T-helper 17 cell (primary cell): ENCODE measurements around the gene KRT38. TPM values are rescaled to one million over a fixed set of nuclear protein-coding genes. Genes with fewer than 3 reads are reported as not detected.

Source experiments
- ATAC-seq: fragments of 150-1000 bp; cut with Tn5 transposase; 2 replicates; pipeline ENCODE4 v1.10.0; 2021; ENCODE audit warnings: mild to moderate bottlenecking, moderate library complexity
- DNase-seq, 3 donors: peaks; one replicate each; pipeline versions ENCODE4 v3.0.0 to v3.0.0-alpha.2; 2020 to 2021
- H3K9me3 ChIP-seq: one replicate; pipeline ENCODE4 v1.7.0; 2013; ENCODE audit warnings: low read length, mild to moderate bottlenecking; ENCODE audit not compliant: control insufficient read depth, poor library complexity, severe bottlenecking
- H3K27ac Mint-ChIP-seq: one replicate; pipeline ENCODE4 v1.8.0; 2022; ENCODE audit warnings: mild to moderate bottlenecking, moderate library complexity, mixed read lengths
- H3K27me3 Mint-ChIP-seq: one replicate; pipeline ENCODE4 v1.8.0; 2022; ENCODE audit warnings: mixed read lengths
- H3K36me3 Mint-ChIP-seq: one replicate; pipeline ENCODE4 v1.8.0; 2022; ENCODE audit warnings: low read depth, mixed read lengths
- H3K4me1 Mint-ChIP-seq: one replicate; pipeline ENCODE4 v1.8.0; 2022; ENCODE audit warnings: mild to moderate bottlenecking, mixed read lengths
- H3K4me3 Mint-ChIP-seq: one replicate; pipeline ENCODE4 v1.8.0; 2022; ENCODE audit warnings: mild to moderate bottlenecking, moderate library complexity, mixed read lengths
- total RNA-seq, 4 donors: library from RNA in 2 of 4; stranded (reverse) in 2 of 4; gene quantifications; one replicate each; pipeline ENCODE4 v1.2.3 and lab custom pipeline; 2022 to 2026

KRT38 gene
- total RNA-seq (not detected), total RNA-seq (lab: John Stamatoyannopoulos, UW) (0 reads per million in 2 donors)

- H3K9me3 ChIP-seq, result no peaks in the 10 kb centered on the region
- Mint-ChIP-seq H3K4me3 (no peak within 1 kb of the TSS), H3K36me3 (no peaks in the 10 kb centered on the region), H3K27me3 (peaks cover 31% of the 10 kb centered on the region), H3K27ac (no peak within 1 kb of the TSS), H3K4me1 (peaks cover 2% of the 10 kb centered on the region)
- no peak for ATAC-seq
- DNase-seq, result no peak
Measured at GRCh38 chr17:41440531-41441033, at the start of gene KRT38. KRT38 (minus strand) TSS chr17:41440983; CDS start chr17:41440921, 62 bp downstream.

- peak within 1 kb of the TSS; percentile 41 for H3K4me3 Mint-ChIP-seq
- no peak for DNase-seq
- peaks cover 20% of the 10 kb centered on the region for H3K4me1 Mint-ChIP-seq
- H3K36me3 Mint-ChIP-seq, result no peaks in the 10 kb centered on the region
- ATAC-seq, result no peak
- H3K27ac Mint-ChIP-seq, result peak within 1 kb of the TSS; percentile 59
- no peaks in the 10 kb centered on the region for H3K9me3 ChIP-seq
- peaks cover 9% of the 10 kb centered on the region for H3K27me3 Mint-ChIP-seq
Measured at GRCh38 chr17:41489531-41489930, 48.7 kb upstream of the KRT38 start, which contains the start of gene KRT36. KRT36 (minus strand) TSS chr17:41489910; CDS start chr17:41489864, 46 bp downstream.

DNA sequence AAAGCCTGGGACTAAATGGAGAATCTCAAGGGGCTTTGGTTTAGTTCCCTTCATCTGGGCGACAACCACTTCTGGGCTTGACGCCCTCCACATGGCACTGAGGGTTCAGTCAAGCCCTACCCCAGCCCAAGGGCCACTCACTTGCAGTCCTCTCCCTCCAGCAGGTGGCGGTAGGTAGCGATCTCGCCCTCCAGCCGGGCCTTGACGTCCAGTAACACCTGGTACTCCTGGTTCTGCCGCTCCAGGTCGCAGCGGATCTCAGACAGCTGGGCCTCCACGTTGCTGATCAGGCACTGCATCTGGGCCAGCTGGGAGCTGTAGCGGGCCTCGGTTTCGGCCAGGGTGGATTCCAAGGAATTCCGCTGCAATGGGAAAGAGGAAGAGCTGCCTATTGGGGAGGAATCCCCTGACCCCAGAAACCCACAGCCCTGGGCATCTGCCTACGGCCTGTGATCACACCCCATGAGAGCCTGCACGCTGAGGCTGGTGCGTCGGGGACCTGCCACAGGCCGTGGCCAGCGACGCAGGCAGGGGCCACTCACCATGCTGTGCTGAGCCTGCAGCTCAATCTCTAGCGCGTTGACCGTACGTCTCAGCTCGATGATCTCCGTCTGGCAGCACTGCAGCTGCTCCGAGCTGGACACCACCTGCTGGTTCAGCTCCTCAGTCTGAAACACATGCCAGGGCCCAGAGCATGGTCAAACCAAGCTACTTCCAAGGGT, 46.2 kb upstream of the KRT38 start:
- Mint-ChIP-seq H3K4me3 (no peak overlapping the region), H3K36me3 (no peaks in the 10 kb centered on the region), H3K4me1 (peaks cover 16% of the 10 kb centered on the region), H3K27ac (no peak overlapping the region), H3K27me3 (peaks cover 18% of the 10 kb centered on the region)
- ATAC-seq (no peak), DNase-seq (no peak)
- H3K9me3 ChIP-seq, result no peaks in the 10 kb centered on the region

DNA sequence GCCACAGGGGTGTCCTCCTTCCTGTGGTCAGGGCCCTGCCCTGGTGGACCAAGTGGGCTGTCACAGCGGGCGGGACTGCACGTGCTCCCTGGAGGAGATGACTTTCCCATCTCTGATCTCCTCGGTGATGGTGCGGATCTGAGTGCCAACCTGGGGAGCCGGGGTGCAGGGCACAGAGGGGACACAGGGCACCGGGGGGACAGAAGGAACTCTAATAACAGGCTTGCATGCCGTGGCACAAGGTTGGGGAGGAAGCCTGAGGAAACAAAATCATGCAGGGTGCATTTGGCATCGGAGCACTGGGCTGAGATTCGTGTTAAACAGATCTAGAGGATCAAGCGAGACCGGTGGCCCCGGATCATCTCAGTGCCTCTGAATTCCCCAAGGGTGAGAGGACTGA, 45.5 kb upstream of the KRT38 start:
- Mint-ChIP-seq H3K4me3 (no peak overlapping the region), H3K27ac (no peak overlapping the region), H3K36me3 (no peaks in the 10 kb centered on the region), H3K4me1 (peaks cover 16% of the 10 kb centered on the region), H3K27me3 (peaks cover 18% of the 10 kb centered on the region)
- ATAC-seq (no peak), DNase-seq (no peak)
- no peaks in the 10 kb centered on the region for H3K9me3 ChIP-seq

- H3K27ac Mint-ChIP-seq, result no peak overlapping the region
- peaks cover 18% of the 10 kb centered on the region for H3K27me3 Mint-ChIP-seq
- no peaks in the 10 kb centered on the region for H3K9me3 ChIP-seq
- peaks cover 9% of the 10 kb centered on the region for H3K4me1 Mint-ChIP-seq
- no peak for DNase-seq
- no peak overlapping the region for H3K4me3 Mint-ChIP-seq
- no peak for ATAC-seq
- H3K36me3 Mint-ChIP-seq, result no peaks in the 10 kb centered on the region
Measured at GRCh38 chr17:41484920-41485904, 44.4 kb upstream of the KRT38 start.

- ATAC-seq, result no peak
- Mint-ChIP-seq H3K27me3 (peaks cover 18% of the 10 kb centered on the region), H3K4me1 (peaks cover 3% of the 10 kb centered on the region), H3K27ac (peak overlapping the region; percentile 74), H3K36me3 (no peaks in the 10 kb centered on the region), H3K4me3 (no peak overlapping the region)
- no peaks in the 10 kb centered on the region for H3K9me3 ChIP-seq
- DNase-seq, result no peak
Measured at GRCh38 chr17:41483991-41484826, 43.4 kb upstream of the KRT38 start.

DNA sequence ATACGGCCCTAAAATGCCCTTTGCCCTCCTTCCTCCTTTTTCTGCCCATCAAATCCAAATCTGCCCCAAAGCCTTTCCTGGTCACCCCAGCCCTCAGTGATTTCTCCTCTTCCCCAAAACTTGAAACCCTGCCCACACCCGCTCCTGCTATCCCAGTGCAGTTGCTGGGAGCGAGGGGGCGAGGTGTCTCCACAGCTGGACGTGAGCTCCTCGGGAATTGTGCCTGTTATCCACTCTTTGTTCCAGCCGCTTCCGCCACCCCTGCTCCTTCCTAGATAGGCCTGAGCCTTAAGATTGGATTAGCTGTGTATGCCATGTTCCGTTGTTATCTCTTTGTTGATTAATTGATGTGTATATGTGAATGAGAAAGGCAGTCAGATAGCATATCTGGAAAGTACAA, 42.7 kb upstream of the KRT38 start:
- ATAC-seq, result no peak
- H3K9me3 ChIP-seq, result no peaks in the 10 kb centered on the region
- Mint-ChIP-seq H3K4me1 (peaks cover 5% of the 10 kb centered on the region), H3K27ac (peak overlapping the region; percentile 74), H3K27me3 (peaks cover 18% of the 10 kb centered on the region), H3K4me3 (no peak overlapping the region), H3K36me3 (no peaks in the 10 kb centered on the region)
- no peak for DNase-seq

- Mint-ChIP-seq H3K36me3 (no peaks in the 10 kb centered on the region), H3K4me1 (peaks cover 5% of the 10 kb centered on the region), H3K4me3 (no peak within 1 kb of the TSS), H3K27ac (peak within 1 kb of the TSS; percentile 51), H3K27me3 (peaks cover 14% of the 10 kb centered on the region)
- H3K9me3 ChIP-seq, result no peaks in the 10 kb centered on the region
- DNase-seq, result no peak
- no peak for ATAC-seq
Measured at GRCh38 chr17:41481036-41481435, 40.3 kb upstream of the KRT38 start, which contains the start of gene KRT35. KRT35 (minus strand) TSS chr17:41481151; CDS start chr17:41481097, 54 bp downstream.

- no peaks in the 10 kb centered on the region for H3K9me3 ChIP-seq
- no peaks in the 10 kb centered on the region for H3K36me3 Mint-ChIP-seq
- no peak for ATAC-seq
- peaks cover 5% of the 10 kb centered on the region for H3K4me1 Mint-ChIP-seq
- no peak overlapping the region for H3K27ac Mint-ChIP-seq
- H3K4me3 Mint-ChIP-seq, result no peak overlapping the region
- DNase-seq, result no peak
- H3K27me3 Mint-ChIP-seq, result peaks cover 13% of the 10 kb centered on the region
Measured at GRCh38 chr17:41480581-41480980, 39.8 kb upstream of the KRT38 start.

DNA sequence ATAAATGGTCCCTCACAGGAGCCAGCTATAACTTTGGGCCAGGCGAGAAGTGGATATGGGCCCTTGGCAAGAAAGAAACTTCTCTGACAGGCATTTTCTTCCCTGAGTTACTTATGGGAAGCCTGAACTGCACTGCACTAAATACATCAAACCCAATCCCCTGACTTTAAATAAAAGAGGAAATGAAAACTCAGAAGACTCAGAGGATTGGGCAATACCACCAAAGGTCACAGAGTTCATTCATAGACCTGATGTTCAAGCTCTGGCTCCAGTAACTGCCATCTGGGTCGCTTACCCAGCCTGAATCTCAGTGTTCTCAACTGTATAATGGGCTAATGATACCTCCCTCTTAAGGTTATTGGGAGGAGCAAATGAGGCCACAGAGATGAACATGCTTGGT, 39.4 kb upstream of the KRT38 start:
- peaks cover 5% of the 10 kb centered on the region for H3K4me1 Mint-ChIP-seq
- no peak for ATAC-seq
- no peak overlapping the region for H3K4me3 Mint-ChIP-seq
- H3K27ac Mint-ChIP-seq, result no peak overlapping the region
- H3K9me3 ChIP-seq, result no peaks in the 10 kb centered on the region
- DNase-seq, result no peak
- H3K27me3 Mint-ChIP-seq, result peaks cover 13% of the 10 kb centered on the region
- no peaks in the 10 kb centered on the region for H3K36me3 Mint-ChIP-seq

DNA sequence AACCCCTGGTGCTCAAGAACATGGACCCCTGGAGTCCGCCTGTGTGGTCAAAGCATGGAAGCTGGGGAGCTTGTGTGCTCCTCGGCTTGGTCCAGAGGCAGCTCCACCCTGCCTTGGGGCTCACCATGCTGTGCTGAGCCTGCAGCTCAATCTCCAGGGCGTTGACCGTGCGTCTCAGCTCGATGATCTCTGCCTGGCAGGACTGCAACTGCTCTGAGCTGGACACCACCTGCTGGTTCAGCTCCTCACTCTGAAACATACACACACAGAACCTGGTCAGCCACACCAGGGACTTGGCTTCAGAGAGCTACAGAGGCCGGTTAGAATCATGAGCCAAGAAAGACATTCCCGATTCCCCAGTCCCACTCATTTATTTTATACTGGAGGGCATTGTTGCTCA, 37.5 kb upstream of the KRT38 start:
- ATAC-seq (no peak), DNase-seq (no peak)
- H3K4me1 Mint-ChIP-seq, result peaks cover 2% of the 10 kb centered on the region
- no peak overlapping the region for H3K4me3 Mint-ChIP-seq
- H3K9me3 ChIP-seq, result no peaks in the 10 kb centered on the region
- H3K27ac Mint-ChIP-seq, result no peak overlapping the region
- H3K27me3 Mint-ChIP-seq, result peaks cover under 1% of the 10 kb centered on the region
- H3K36me3 Mint-ChIP-seq, result no peaks in the 10 kb centered on the region

GRCh38 chr17:41476866-41477815, 36.4 kb upstream of the KRT38 start:
- no peak for ATAC-seq
- no peak overlapping the region for H3K4me3 Mint-ChIP-seq

More at GRCh38 chr17:41476866-41477815, 36.4 kb upstream of the KRT38 start:
- no peak for DNase-seq
- H3K27ac Mint-ChIP-seq, result peak overlapping the region; percentile 32
- peaks cover 2% of the 10 kb centered on the region for H3K4me1 Mint-ChIP-seq
- no peaks in the 10 kb centered on the region for H3K9me3 ChIP-seq
- no peaks in the 10 kb centered on the region for H3K36me3 Mint-ChIP-seq
- no peaks in the 10 kb centered on the region for H3K27me3 Mint-ChIP-seq
